HS-5 (cell line): ENCODE data around the gene TK2.
"Not testable (repeated sequence)": the region's sequence is repeated elsewhere in the genome, so short reads cannot be mapped to it uniquely, and the experiment has no call there.

Experiments used
- DNase-seq: peaks from one replicate; pipeline ENCODE4 v3.0.0-alpha.2; 2012; ENCODE audit warnings: low read depth

The TK2 gene

DNA sequence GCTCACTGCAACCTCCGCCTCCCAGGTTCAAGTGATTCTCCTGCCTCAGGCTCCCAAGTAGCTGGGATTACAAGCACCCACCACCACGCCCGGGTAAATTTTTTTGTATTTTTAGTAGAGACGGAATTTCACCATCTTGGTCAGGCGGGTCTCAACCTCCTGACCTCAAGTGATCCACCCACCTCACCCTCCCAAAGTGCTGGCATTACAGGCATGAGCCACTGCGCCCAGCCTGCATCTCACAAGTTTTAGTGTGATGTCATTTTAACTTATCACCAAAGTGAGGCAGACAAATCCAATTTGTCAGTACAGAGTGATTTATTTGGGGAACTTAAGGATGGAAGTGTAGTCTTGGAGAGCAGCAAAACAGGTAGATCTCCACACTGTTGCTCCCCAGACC lies 83.3 kb downstream of the TK2 start:
- not testable (repeated sequence) for DNase-seq

DNA sequence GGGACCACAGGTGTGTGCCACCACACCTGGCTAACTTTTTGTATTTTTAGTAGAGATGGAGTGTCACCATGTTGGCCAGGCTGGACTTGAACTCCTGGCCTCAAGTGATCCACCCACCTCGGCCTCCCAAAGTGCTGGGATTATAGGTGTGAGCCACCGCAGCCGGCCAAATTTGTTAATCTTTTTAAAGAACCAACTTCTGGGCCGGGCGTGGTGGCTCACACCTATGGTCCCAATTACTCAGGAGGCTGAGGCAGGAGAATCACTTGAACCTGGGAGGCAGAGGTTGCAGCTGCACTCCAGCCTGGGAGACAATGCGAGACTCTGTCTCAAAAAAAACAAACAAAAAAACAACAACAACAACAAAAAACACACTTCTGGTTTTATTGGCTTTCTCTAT lies 84.0 kb downstream of the TK2 start:
- not testable (repeated sequence) for DNase-seq

DNA sequence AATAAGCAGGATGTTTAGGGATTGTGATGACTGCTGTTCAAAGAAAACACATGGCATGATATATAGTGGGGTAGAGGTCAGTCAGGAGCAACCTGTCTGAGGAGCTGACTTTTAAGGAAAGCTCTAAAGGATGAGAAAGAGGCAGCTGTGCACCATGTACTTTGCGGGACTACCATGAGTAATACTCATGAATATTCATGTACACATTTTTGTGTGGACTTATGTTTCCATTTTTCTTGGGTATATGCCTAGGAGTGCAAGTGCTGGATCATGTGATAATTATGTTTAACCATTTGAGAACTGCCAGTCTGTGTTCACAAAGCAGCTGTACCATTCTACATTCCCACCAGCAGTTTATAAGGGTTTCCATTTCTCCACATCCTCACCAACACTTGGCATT lies 87.0 kb downstream of the TK2 start:
- no peak for DNase-seq

DNA sequence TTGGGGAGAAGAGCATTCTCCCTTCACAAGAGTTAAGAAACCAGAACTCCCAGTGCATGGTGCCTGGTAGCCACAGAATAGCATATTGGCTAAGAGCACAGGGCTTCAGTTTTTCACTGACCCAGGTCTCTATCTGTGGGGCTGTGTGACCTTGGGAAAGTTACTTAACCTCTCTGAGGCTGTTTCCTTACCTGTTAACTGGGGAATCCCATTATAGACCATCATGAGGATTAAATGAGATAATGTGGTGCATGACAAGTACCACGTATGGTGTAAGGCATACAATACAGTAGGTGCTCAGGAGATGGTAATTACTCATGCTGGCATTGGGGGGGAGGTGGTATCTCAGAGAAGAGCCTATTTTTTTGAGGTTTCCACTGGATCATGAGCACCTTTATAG lies 89.2 kb downstream of the TK2 start:
- DNase-seq, result no peak

DNA sequence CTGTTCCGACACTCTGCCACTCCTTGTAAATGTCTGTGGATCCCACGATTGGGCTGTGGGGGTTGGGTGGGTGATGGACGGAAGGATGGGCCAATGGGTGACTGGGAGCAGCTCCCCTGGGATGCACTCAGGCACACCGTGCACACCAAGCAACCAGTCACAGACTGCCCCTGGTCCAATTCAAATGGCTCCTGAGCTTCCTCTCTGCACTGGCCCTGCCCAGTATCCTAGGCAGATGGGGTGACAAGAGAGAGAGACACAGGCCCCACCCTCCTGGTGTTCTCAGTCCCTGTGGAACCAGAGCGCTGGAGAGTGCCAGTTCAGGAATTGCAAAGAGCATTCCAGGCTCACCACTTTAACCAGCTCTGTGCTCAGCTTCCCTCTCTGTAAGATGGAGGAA lies 90.0 kb downstream of the TK2 start:
- DNase-seq, result no peak

DNA sequence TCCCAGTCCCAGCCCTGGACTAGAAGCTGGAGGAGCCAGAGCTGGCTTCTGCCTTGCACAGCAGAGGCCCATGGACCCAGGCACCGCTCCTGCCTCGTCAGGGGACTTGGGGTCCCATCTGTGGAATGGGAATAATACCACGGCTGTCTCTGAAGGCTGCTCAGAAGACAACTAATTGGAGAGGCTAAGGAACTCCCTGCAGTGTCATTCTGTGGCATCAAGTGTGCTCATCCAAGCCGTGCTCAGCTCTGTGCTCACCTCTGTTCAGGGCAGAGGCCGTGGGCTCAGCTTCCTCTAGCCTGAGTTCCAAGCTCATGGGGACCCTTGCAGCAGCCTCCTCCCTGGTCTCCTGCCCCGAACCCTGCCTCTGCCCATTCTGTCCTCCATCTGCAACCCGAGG lies 91.1 kb downstream of the TK2 start:
- DNase-seq, result no peak

DNA sequence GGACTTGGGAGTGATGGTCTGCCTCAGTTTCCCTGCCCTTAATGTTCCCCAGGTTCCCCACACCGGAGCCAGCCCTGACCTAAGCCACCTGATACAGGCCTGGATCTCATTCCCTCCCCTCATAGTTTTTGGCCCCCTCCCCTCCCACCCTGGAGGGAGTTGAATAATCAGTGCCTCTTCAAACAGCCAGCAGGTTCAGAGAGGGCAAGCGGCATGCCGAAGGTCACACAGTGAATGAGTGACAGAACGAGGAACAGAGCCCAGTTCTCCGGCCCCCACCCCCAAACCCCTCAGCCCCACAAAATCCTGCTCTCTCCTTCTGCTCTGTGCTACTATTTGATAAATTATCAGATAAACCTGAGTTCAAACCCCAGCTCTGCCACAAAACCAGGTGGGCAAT lies 91.6 kb downstream of the TK2 start:
- no peak for DNase-seq
